SW480 (cell line): ENCODE data around the gene PIEZO1.
A peak's percentile ranks its signal among the peaks of the same experiment; 100 is the strongest.

Experiments used
- DNase-seq: peaks from one replicate; pipeline ENCODE4 v3.0.0-alpha.2; 2016; ENCODE audit warnings: low spot score

The PIEZO1 gene

GRCh38 chr16:88721815-88722755 lies 62.9 kb downstream of the PIEZO1 start:
- no peak for DNase-seq

GRCh38 chr16:88721236-88721635 lies 63.8 kb downstream of the PIEZO1 start:
- no peak for DNase-seq

GRCh38 chr16:88720396-88720970 lies 64.5 kb downstream of the PIEZO1 start:
- no peak for DNase-seq

GRCh38 chr16:88719933-88720296 lies 65.1 kb downstream of the PIEZO1 start:
- DNase-seq: no peak

- DNase-seq: no peak
Measured at GRCh38 chr16:88719267-88719932, 65.6 kb downstream of the PIEZO1 start.

GRCh38 chr16:88718178-88718577 lies 66.8 kb downstream of the PIEZO1 start:
- DNase-seq: no peak

- DNase-seq: no peak
Measured at GRCh38 chr16:88716601-88717001, 68.4 kb downstream of the PIEZO1 start.

- DNase-seq: no peak
Measured at GRCh38 chr16:88716201-88716600, 68.8 kb downstream of the PIEZO1 start.

GRCh38 chr16:88715312-88716190 lies 69.5 kb downstream of the PIEZO1 start:
- DNase-seq: no peak

- no peak for DNase-seq
Measured at GRCh38 chr16:88714420-88715302, 70.4 kb downstream of the PIEZO1 start.

- no peak for DNase-seq
Measured at GRCh38 chr16:88713568-88714419, 71.2 kb downstream of the PIEZO1 start.

GRCh38 chr16:88713054-88713453 lies 72.0 kb downstream of the PIEZO1 start:
- DNase-seq: no peak

GRCh38 chr16:88712362-88712979 lies 72.5 kb downstream of the PIEZO1 start:
- no peak for DNase-seq

GRCh38 chr16:88711750-88712340 lies 73.2 kb downstream of the PIEZO1 start:
- DNase-seq: no peak

- DNase-seq: no peak
Measured at GRCh38 chr16:88710556-88710955, 74.5 kb downstream of the PIEZO1 start.

GRCh38 chr16:88706965-88707826 lies 77.8 kb downstream of the PIEZO1 start:
- DNase-seq: no peak

- DNase-seq: peak; percentile 73
Measured at GRCh38 chr16:88706229-88706964, 78.6 kb downstream of the PIEZO1 start, which contains the start of the genes CTU2 and RNF166. TSS of gene CTU2 (plus strand) at chr16:88706503. CDS start at chr16:88706531, 28 bp downstream. TSS of gene RNF166 (minus strand) at chr16:88706408. CDS start at chr16:88706325, 83 bp downstream.
